Measurements from ENCODE around the gene ZNF581.

Gene ZNF581

GRCh38 chr19:55650602-55651230, 7.3 kb downstream of the ZNF581 start:
- no peak for DNase-seq

GRCh38 chr19:55651236-55651635, 7.8 kb downstream of the ZNF581 start:
- DNase-seq = no peak

GRCh38 chr19:55652311-55653128, 9.1 kb downstream of the ZNF581 start:
- no peak for DNase-seq

GRCh38 chr19:55653651-55654322, 10.3 kb downstream of the ZNF581 start:
- DNase-seq = peak; percentile 99

GRCh38 chr19:55654323-55654867, 10.9 kb downstream of the ZNF581 start:
- DNase-seq = peak; percentile 99

- DNase-seq = peak; percentile 80
Observed at GRCh38 chr19:55654868-55655647, 11.6 kb downstream of the ZNF581 start, which contains the start of gene U2AF2. Gene U2AF2, plus strand, starts transcription at chr19:55655035. Its CDS starts 70 bp downstream, at chr19:55655105.

- no peak for DNase-seq
Observed at GRCh38 chr19:55655648-55656040, 12.2 kb downstream of the ZNF581 start.

GRCh38 chr19:55656552-55656951, 13.1 kb downstream of the ZNF581 start:
- DNase-seq = no peak

- no peak for DNase-seq
Observed at GRCh38 chr19:55656988-55657747, 13.7 kb downstream of the ZNF581 start.

- no peak for DNase-seq
Observed at GRCh38 chr19:55658846-55659459, 15.5 kb downstream of the ZNF581 start.

- no peak for DNase-seq
Observed at GRCh38 chr19:55659822-55660221, 16.4 kb downstream of the ZNF581 start.

GRCh38 chr19:55660404-55660803, 17.0 kb downstream of the ZNF581 start:
- DNase-seq = no peak

GRCh38 chr19:55660991-55661390, 17.5 kb downstream of the ZNF581 start:
- no peak for DNase-seq

- DNase-seq = no peak
Observed at GRCh38 chr19:55661826-55662225, 18.4 kb downstream of the ZNF581 start.

- DNase-seq = no peak
Observed at GRCh38 chr19:55663846-55664536, 20.5 kb downstream of the ZNF581 start.

- no peak for DNase-seq
Observed at GRCh38 chr19:55666343-55667005, 23.0 kb downstream of the ZNF581 start.

- DNase-seq = no peak
Observed at GRCh38 chr19:55667006-55667381, 23.5 kb downstream of the ZNF581 start.

GRCh38 chr19:55667511-55667910, 24.1 kb downstream of the ZNF581 start:
- DNase-seq = no peak

- no peak for DNase-seq
Observed at GRCh38 chr19:55667958-55668357, 24.5 kb downstream of the ZNF581 start.

All from COR-L47 (cell line).